Common myeloid progenitor, CD34-positive (primary cell): ENCODE measurements around the gene PSMB7.

Source experiments
- CTCF ChIA-PET: fragments of 350-600 bp; sonication (Branson Sonifier 250); formaldehyde crosslinking; loops from one replicate; lab custom pipeline; 2021; ENCODE audit warnings: antibody characterized with exemption; lab: Charles Lee
- POLR2A ChIA-PET: fragments of 350-600 bp; sonication (Branson Sonifier 250); formaldehyde crosslinking; loops from one replicate; lab custom pipeline; 2021; ENCODE audit warnings: antibody characterized with exemption; lab: Charles Lee
- DNase-seq, 3 donors: peaks; one replicate each; pipeline versions ENCODE4 v3.0.0 to v3.0.0-alpha.2; 2013
- H3K27ac ChIP-seq, 2 experiments: 1 replicate in 1 of 2; 2 replicates in 1 of 2; pipeline ENCODE4 v1.7.0; 2013; ENCODE audit warnings: inconsistent platforms in 2 of 2, low read length in 2 of 2, mild to moderate bottlenecking in 2 of 2, low read depth in 1 of 2, moderate library complexity in 1 of 2; ENCODE audit not compliant: severe bottlenecking in 2 of 2, insufficient read depth in 1 of 2, poor library complexity in 1 of 2
- H3K27me3 ChIP-seq, 5 experiments: replicated peaks in 2 of 5; 1 replicate in 3 of 5; 2 replicates in 2 of 5; pipeline versions ENCODE4 v1.6.1 to v1.7.0; 2013; ENCODE audit warnings: low read length in 4 of 5, mild to moderate bottlenecking in 2 of 5, moderate library complexity in 2 of 5, inconsistent platforms in 1 of 5; ENCODE audit not compliant: insufficient read depth in 5 of 5, control insufficient read depth in 4 of 5
- H3K36me3 ChIP-seq, 4 experiments: 1 replicate in 2 of 4; 2 replicates in 2 of 4; pipeline versions ENCODE4 v1.6.1 to v1.7.0; 2013; ENCODE audit warnings: low read length in 3 of 4, control low read depth in 1 of 4, mild to moderate bottlenecking in 1 of 4; ENCODE audit not compliant: control insufficient read depth in 4 of 4, insufficient read depth in 4 of 4
- H3K4me1 ChIP-seq, 4 experiments: 1 replicate in 3 of 4; 2 replicates in 1 of 4; pipeline versions ENCODE4 v1.6.1 to v1.7.1; 2013; ENCODE audit warnings: low read length in 3 of 4, mild to moderate bottlenecking in 3 of 4, control low read depth in 1 of 4, inconsistent platforms in 1 of 4, moderate library complexity in 1 of 4; ENCODE audit not compliant: control insufficient read depth in 4 of 4, insufficient read depth in 4 of 4; ENCODE audit errors: control extremely low read depth in 1 of 4
- H3K4me3 ChIP-seq, 7 experiments: 1 replicate in 4 of 7; 2 replicates in 3 of 7; pipeline versions ENCODE4 v1.5.1 to v1.7.0; 2013; ENCODE audit warnings: mild to moderate bottlenecking in 7 of 7, low read length in 6 of 7, moderate library complexity in 6 of 7, inconsistent platforms in 2 of 7, low read depth in 2 of 7, control low read depth in 1 of 7; ENCODE audit not compliant: insufficient read depth in 4 of 7, control insufficient read depth in 1 of 7; ENCODE audit errors: extremely low read depth in 1 of 7
- H3K9me3 ChIP-seq, 5 experiments: 1 replicate in 4 of 5; 2 replicates in 1 of 5; pipeline versions ENCODE4 v1.6.1 to v1.7.1; 2013; ENCODE audit warnings: low read length in 4 of 5, mild to moderate bottlenecking in 2 of 5, inconsistent platforms in 1 of 5, low read depth in 1 of 5, moderate library complexity in 1 of 5; ENCODE audit not compliant: control insufficient read depth in 4 of 5, insufficient read depth in 2 of 5; ENCODE audit errors: control extremely low read depth in 1 of 5
- WGBS: methylation state at CpG from one replicate; pipeline ENCODE4 v1.1.5; 2013; ENCODE audit not compliant: insufficient coverage; 5-methylcytosine and 5-hydroxymethylcytosine counted together

PSMB7 gene

GRCh38 chr9:124415852-124416484 lies 726 bp upstream of the PSMB7 start:
- 98% methylated on average over 10 of the region's 17 CpGs for WGBS
- Histone ChIP-seq H3K36me3 (peaks cover 6 to 26% (median 21%) of the 10 kb centered on the region in 4 experiments), H3K27ac (no peak overlapping the region), H3K27me3 (no peaks in the 10 kb centered on the region), H3K4me3 (peak overlapping the region in 5 of 7 experiments; percentile 83 to 98 (median 96)), H3K9me3 (no peaks in the 10 kb centered on the region), H3K4me1 (peaks cover 6 to 14% (median 11%) of the 10 kb centered on the region in 4 experiments)
- DNase-seq: peak; percentile 8 to 27 (median 25)
- POLR2A ChIA-PET: no interaction called here
- CTCF ChIA-PET: interaction anchor here (0.5 to 6.7 kb wide), 6 partner anchors 11 to 117 kb away, joined by 3 to 51 read pairs (median 3); partner anchors contain the start of gene ADGRD2

DNA sequence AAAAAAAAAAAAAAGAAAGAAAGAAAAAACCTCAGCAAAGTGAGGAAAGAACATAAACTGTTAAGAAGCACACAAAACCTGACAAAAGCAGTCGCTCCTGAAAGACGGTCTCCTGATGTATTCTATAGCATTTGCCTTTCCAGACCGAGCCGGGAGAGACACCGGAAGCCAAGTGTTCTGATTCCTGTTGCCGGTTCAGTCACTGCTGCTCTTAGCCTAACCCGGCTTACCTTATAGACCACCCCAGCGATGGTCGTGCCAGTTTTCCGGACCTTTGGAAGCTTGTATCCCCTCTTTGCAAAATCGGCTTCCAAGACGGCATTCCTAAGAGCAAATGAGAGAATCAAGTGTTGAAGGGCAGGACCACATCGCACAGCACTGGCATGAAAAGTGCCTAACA lies 630 bp downstream of the PSMB7 start:
- peaks cover 6 to 11% (median 9%) of the 10 kb centered on the region in 4 experiments for H3K4me1 ChIP-seq
- peaks cover 6 to 32% (median 26%) of the 10 kb centered on the region in 4 experiments for H3K36me3 ChIP-seq
- ChIA-PET POLR2A (no interaction called here), CTCF (interaction anchor here (0.7 to 2.0 kb wide), 6 partner anchors 14 to 291 kb away, joined by 3 to 5 read pairs (median 3); no protein-coding TSS in a partner anchor)
- WGBS: 16% methylated on average over 13 of the region's 13 CpGs
- no peaks in the 10 kb centered on the region for H3K9me3 ChIP-seq
- DNase-seq: no peak
- H3K4me3 ChIP-seq: peak overlapping the region; percentile 83 to 98 (median 96)
- no peaks in the 10 kb centered on the region for H3K27me3 ChIP-seq
- peak overlapping the region; percentile 65 to 90 for H3K27ac ChIP-seq

GRCh38 chr9:124412228-124412575 lies 3.0 kb downstream of the PSMB7 start:
- H3K36me3 ChIP-seq: peaks cover 12 to 56% (median 44%) of the 10 kb centered on the region in 4 experiments
- H3K4me1 ChIP-seq: peaks cover 6 to 11% (median 9%) of the 10 kb centered on the region in 4 experiments
- H3K27me3 ChIP-seq: no peaks in the 10 kb centered on the region
- H3K27ac ChIP-seq: no peak overlapping the region
- H3K9me3 ChIP-seq: no peaks in the 10 kb centered on the region
- no peak overlapping the region for H3K4me3 ChIP-seq
- ChIA-PET POLR2A (no interaction called here), CTCF (interaction anchor here (1.0 to 4.6 kb wide), 6 partner anchors 9 to 127 kb away, joined by 3 to 15 read pairs (median 3); no protein-coding TSS in a partner anchor)
- 92% methylated on average over 2 of the region's 3 CpGs for WGBS
- DNase-seq: no peak

GRCh38 chr9:124411514-124412227 lies 3.6 kb downstream of the PSMB7 start:
- Histone ChIP-seq H3K27ac (no peak overlapping the region), H3K9me3 (no peaks in the 10 kb centered on the region), H3K36me3 (peaks cover 12 to 61% (median 49%) of the 10 kb centered on the region in 4 experiments), H3K4me1 (peaks cover 6 to 11% (median 9%) of the 10 kb centered on the region in 4 experiments), H3K4me3 (no peak overlapping the region), H3K27me3 (no peaks in the 10 kb centered on the region)
- ChIA-PET CTCF (interaction anchor here (0.6 to 4.6 kb wide), 8 partner anchors 8 to 127 kb away, joined by 3 to 15 read pairs (median 3); no protein-coding TSS in a partner anchor), POLR2A (no interaction called here)
- DNase-seq: no peak
- 100% methylated on average over 1 of the region's 5 CpGs for WGBS

DNA sequence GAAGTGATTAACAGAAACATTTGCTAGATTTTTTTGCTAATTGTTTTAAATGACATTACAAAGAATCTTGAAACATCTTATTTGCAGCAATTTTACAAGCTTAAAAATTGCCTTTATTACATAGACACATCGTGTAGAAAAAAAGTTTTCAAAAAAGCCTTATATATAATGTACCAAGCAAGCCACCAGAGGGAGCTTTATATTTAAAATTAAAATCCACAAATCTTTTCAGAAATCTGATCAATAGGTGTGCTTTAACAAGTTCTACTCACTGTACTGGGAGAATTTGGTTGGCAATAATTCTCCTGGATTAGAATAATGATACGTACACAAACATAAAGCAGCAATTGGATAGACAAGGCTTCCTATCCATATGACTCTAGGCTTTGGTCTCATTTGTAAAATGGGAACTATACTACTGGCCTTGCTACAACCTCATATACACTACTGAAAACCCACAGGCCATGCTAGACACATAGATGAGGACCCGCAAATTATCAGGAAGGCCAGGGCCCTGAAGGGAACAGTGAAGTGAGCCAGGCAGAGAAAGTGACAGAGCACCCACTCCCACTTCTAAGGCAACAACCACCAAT lies 4.8 kb downstream of the PSMB7 start:
- ChIA-PET POLR2A (no interaction called here), CTCF (interaction anchor here (0.6 to 4.6 kb wide), 9 partner anchors 10 to 135 kb away, joined by 3 to 15 read pairs (median 3); no protein-coding TSS in a partner anchor)
- Histone ChIP-seq H3K36me3 (peaks cover 12 to 69% (median 54%) of the 10 kb centered on the region in 4 experiments), H3K4me1 (peaks cover 6 to 11% (median 9%) of the 10 kb centered on the region in 4 experiments), H3K27ac (no peak overlapping the region), H3K4me3 (no peak overlapping the region), H3K9me3 (no peaks in the 10 kb centered on the region), H3K27me3 (no peaks in the 10 kb centered on the region)
- peak in 2 of 3 donors; percentile 8 to 26 for DNase-seq
- 88% methylated on average over 1 of the region's 3 CpGs for WGBS

DNA sequence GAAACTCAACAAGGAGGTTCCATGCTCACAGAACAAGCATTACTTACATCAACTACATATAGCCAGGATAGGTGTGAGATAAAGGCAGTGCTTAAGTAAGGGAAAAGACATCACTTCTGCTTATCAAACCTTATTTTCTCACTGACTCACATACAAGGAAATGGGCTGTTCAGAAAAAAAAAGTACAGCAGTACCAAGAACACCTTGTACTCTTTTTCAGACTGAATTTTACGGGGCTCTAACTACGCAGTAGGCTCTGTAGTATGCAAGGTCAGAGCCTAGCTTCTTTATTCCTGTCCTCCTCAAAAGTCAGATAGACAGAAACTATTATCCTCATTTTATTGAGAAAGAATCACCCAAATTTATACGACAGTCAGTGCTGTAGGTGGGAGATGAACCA lies 5.8 kb downstream of the PSMB7 start:
- peaks cover 3 to 6% (median 4%) of the 10 kb centered on the region in 4 experiments for H3K4me1 ChIP-seq
- no peak for DNase-seq
- H3K9me3 ChIP-seq: no peaks in the 10 kb centered on the region
- POLR2A ChIA-PET: no interaction called here
- CTCF ChIA-PET: interaction anchor here (1.5 to 4.6 kb wide), 3 partner anchors 12 to 32 kb away, joined by 3 to 15 read pairs (median 4); no protein-coding TSS in a partner anchor
- no peak overlapping the region for H3K27ac ChIP-seq
- no peaks in the 10 kb centered on the region for H3K27me3 ChIP-seq
- peaks cover 17 to 76% (median 60%) of the 10 kb centered on the region in 4 experiments for H3K36me3 ChIP-seq
- no peak overlapping the region for H3K4me3 ChIP-seq
- 100% methylated on average over 2 of the region's 3 CpGs for WGBS
